Limb (tissue), 2 donors: ENCODE data around the gene NUDT1.

Experiments
- DNase-seq, 2 donors: peaks; one replicate each; pipeline ENCODE4 v3.0.0-alpha.2; 2016; ENCODE audit errors: extremely low spot score in 2 of 2

The NUDT1 gene

GRCh38 chr7:2299131-2299829 is 57.3 kb downstream of the NUDT1 start:
- no peak for DNase-seq

- DNase-seq = no peak
Observed at GRCh38 chr7:2299870-2300512, 58.0 kb downstream of the NUDT1 start.
